ENCODE results near the gene IQSEC2.

DNA sequence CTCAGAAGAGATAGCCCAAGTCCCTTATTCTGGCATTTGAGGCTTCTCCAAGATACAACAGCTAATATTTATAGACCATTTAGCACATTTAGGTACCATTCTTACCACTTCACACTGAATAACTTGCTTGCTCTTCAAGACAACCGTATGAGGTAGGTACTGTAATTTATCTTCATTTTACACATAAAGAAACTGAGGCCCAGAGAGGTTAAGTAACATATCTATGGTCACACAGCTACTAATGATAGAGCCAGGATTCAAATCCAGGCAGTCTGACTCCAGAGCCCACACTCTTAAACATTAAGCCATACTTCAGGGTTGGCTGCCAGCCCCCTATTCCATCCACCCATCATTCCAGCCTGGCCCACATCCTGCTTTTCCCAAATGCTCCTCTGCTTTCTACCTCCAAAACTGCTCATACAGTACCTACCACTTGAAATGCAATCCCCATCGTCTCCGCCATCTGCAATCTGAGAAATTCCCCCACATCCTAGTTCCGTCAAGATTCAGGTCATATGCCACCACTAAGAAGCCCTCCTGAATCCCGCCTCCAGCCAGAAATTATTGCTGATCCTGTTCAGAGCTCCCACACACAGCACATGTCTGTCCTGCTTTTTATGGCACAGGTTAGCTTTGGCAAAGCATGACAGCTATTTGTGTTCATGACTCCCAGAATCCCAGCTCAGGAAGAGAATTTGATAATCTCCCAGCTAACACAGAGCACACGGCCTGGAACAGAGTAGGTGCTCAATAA lies 23.5 kb downstream of the IQSEC2 start:
- no peak for TF ChIP-seq CHD4 (IDR thresholded peaks at IDR 0.05; ENCODE audit: insufficient read depth, insufficient replicate concordance, low read depth, low read length, poor library complexity, severe bottlenecking)
- TF ChIP-seq RFX5 (IDR thresholded peaks at IDR 0.05; ENCODE audit: low read depth, low read length) = no peak
- no peak for TF ChIP-seq CTCF (IDR thresholded peaks at IDR 0.05 in 2 of 3, conservative IDR thresholded peaks at IDR 0.05 in 1 of 3; ENCODE audit: insufficient read depth in 2 of 3, low read depth in 1 of 3, low read length in 3 of 3)
- TF ChIP-seq MEF2D (tag; conservative IDR thresholded peaks at IDR 0.05; ENCODE audit: low read depth) = no peak
- no peak for TF ChIP-seq YY1 (IDR thresholded peaks at IDR 0.05; ENCODE audit: borderline replicate concordance in 1 of 3, control insufficient read depth in 1 of 3, extremely low read depth in 1 of 3, insufficient read depth in 3 of 3, insufficient read length in 1 of 3, insufficient replicate concordance in 2 of 3, low read depth in 1 of 3, low read length in 2 of 3)
- TF ChIP-seq XRCC3 (IDR thresholded peaks at IDR 0.05) = no peak
- no peak for TF ChIP-seq ZC3H11A (IDR thresholded peaks at IDR 0.05; ENCODE audit: low read depth, low read length)
- TF ChIP-seq FOS (IDR thresholded peaks at IDR 0.05; ENCODE audit: extremely low read depth, insufficient read length) = no peak
- TF ChIP-seq HDAC2 (IDR thresholded peaks at IDR 0.05) = peak; percentile 39; the same call in 1 of the 2 replicates
- no peak for TF ChIP-seq HDAC6 (IDR thresholded peaks at IDR 0.05; ENCODE audit: low read depth, low read length)
- TF ChIP-seq ASH1L (IDR thresholded peaks at IDR 0.05; ENCODE audit: borderline replicate concordance, low read depth, partially characterized antibody) = no peak
- TF ChIP-seq HNRNPUL1 (IDR thresholded peaks at IDR 0.05; ENCODE audit: low read length) = no peak
- no peak for TF ChIP-seq PTRF (tag; IDR thresholded peaks at IDR 0.05)

All from K562 (cell line).